Endothelial cell of umbilical vein (primary cell): ENCODE data around the gene PABPC4L. TPM values are rescaled to one million over a fixed set of nuclear protein-coding genes. Genes with fewer than 3 reads are reported as not detected.

Experiments used
- BruUV-seq: library from RNA; stranded (reverse); fragments of 400-500 nt; replicated peaks from 2 replicates; lab custom pipeline; 2021; lab: Mats Ljungman, UMichigan
- CTCF ChIA-PET: fragments of 300-600, 350-600 bp; sonication (Branson Sonifier 250); formaldehyde crosslinking; loops from one replicate; lab custom pipeline; 2021; ENCODE audit warnings: antibody characterized with exemption, inconsistent platforms; lab: Charles Lee
- POLR2A ChIA-PET: fragments of 300-600, 350-600 bp; sonication (Branson Sonifier 250); formaldehyde crosslinking; loops from one replicate; lab custom pipeline; 2021; ENCODE audit warnings: antibody characterized with exemption, inconsistent platforms; lab: Charles Lee
- DNase-seq: peaks from one replicate; pipeline ENCODE4 v3.0.0-alpha.2; 2011; ENCODE audit warnings: low read depth, low spot score
- FAIRE-seq: peaks from 2 replicates; lab custom pipeline; 2011; peaks lifted over from hg19 to GRCh38; lab: Jason Lieb, UNC
- H2AFZ ChIP-seq: 2 replicates; pipeline ENCODE4 v1.6.0; 2012; ENCODE audit warnings: low read depth, low read length, control low read depth, inconsistent platforms
- H3K27ac ChIP-seq: 2 replicates; pipeline ENCODE4 v1.5.1; 2011; ENCODE audit warnings: low read depth, mild to moderate bottlenecking, control low read depth, low read length, moderate library complexity; ENCODE audit not compliant: insufficient read depth
- H3K27me3 ChIP-seq, 2 experiments: 2 replicates each; pipeline versions ENCODE4 v1.6.0 to v1.6.1; 2011; ENCODE audit warnings: low read length in 2 of 2, mixed read lengths in 1 of 2; ENCODE audit not compliant: control insufficient read depth in 2 of 2, insufficient read depth in 2 of 2
- H3K36me3 ChIP-seq, 2 experiments: 2 replicates in 1 of 2; 3 replicates in 1 of 2; pipeline ENCODE4 v1.5.1; 2011; ENCODE audit warnings: low read length in 2 of 2, mild to moderate bottlenecking in 1 of 2, moderate library complexity in 1 of 2; ENCODE audit not compliant: control insufficient read depth in 2 of 2, insufficient read depth in 2 of 2; ENCODE audit errors: extremely low read depth in 1 of 2
- H3K4me1 ChIP-seq: 3 replicates; pipeline ENCODE4 v1.5.1; 2011; ENCODE audit warnings: mild to moderate bottlenecking, low read length; ENCODE audit not compliant: control insufficient read depth, insufficient read depth; ENCODE audit errors: extremely low read depth
- H3K4me2 ChIP-seq: 2 replicates; pipeline ENCODE4 v1.6.1; 2011; ENCODE audit warnings: low read length, control low read depth, mixed read lengths; ENCODE audit not compliant: insufficient read depth
- H3K4me3 ChIP-seq, 3 experiments: fragments of 200-600 bp in 1 of 3; sonication (generic), shearing (Covaris generic) in 1 of 3; replicated peaks in 1 of 3; 2 replicates each; pipeline ENCODE4 v1.5.1; 2011 to 2016; ENCODE audit warnings: control low read depth in 3 of 3, low read length in 3 of 3, mild to moderate bottlenecking in 2 of 3, inconsistent platforms in 1 of 3, low read depth in 1 of 3, moderate library complexity in 1 of 3; ENCODE audit not compliant: insufficient read depth in 1 of 3
- H3K79me2 ChIP-seq: 2 replicates; pipeline ENCODE4 v1.6.0; 2012; ENCODE audit warnings: low read length, inconsistent platforms; ENCODE audit not compliant: control insufficient read depth, insufficient read depth
- H3K9ac ChIP-seq: replicated peaks from 2 replicates; pipeline ENCODE3; 2011; ENCODE audit warnings: low read length, control low read depth; ENCODE audit not compliant: insufficient read depth; ENCODE audit errors: extremely low read depth
- H3K9me1 ChIP-seq: replicated peaks from 3 replicates; pipeline ENCODE4 v1.6.0; 2011; ENCODE audit warnings: mild to moderate bottlenecking, low read length; ENCODE audit not compliant: control insufficient read depth, insufficient read depth; ENCODE audit errors: extremely low read depth
- H3K9me3 ChIP-seq: replicated peaks from 2 replicates; pipeline ENCODE4 v1.5.1; 2012; ENCODE audit warnings: low read length, inconsistent platforms; ENCODE audit not compliant: control insufficient read depth, insufficient read depth
- H4K20me1 ChIP-seq: replicated peaks from 2 replicates; pipeline ENCODE3; 2011; ENCODE audit warnings: mild to moderate bottlenecking, low read length; ENCODE audit not compliant: control insufficient read depth, insufficient read depth; ENCODE audit errors: extremely low read depth
- CTCF ChIP-seq, 2 donors: IDR thresholded peaks; 1 replicate in 1 of 2; 2 replicates in 1 of 2; pipeline ENCODE4 v1.5.1; 2011; ENCODE audit warnings: low read length in 2 of 2, mild to moderate bottlenecking in 2 of 2, moderate library complexity in 2 of 2, control low read depth in 1 of 2, inconsistent platforms in 1 of 2, low read depth in 1 of 2; ENCODE audit not compliant: insufficient read depth in 1 of 2; ENCODE audit errors: extremely low read depth in 1 of 2
- EZH2 ChIP-seq: IDR thresholded peaks from 2 replicates; pipeline ENCODE4 v1.6.1; 2012; ENCODE audit warnings: borderline replicate concordance, low read depth, mild to moderate bottlenecking, moderate library complexity, low read length, inconsistent platforms; ENCODE audit not compliant: severe bottlenecking
- FOS ChIP-seq: IDR thresholded peaks from 2 replicates; pipeline ENCODE4 v1.6.1; 2011; ENCODE audit warnings: mild to moderate bottlenecking, low read length, moderate library complexity, borderline replicate concordance; ENCODE audit not compliant: insufficient read depth
- GATA2 ChIP-seq: IDR thresholded peaks from 2 replicates; pipeline ENCODE4 v1.7.0; 2011; ENCODE audit warnings: low read depth, mild to moderate bottlenecking, moderate library complexity, mixed read lengths, low read length; ENCODE audit not compliant: insufficient read length, insufficient read depth
- JUN ChIP-seq: IDR thresholded peaks from 2 replicates; pipeline ENCODE4 v1.6.1; 2011; ENCODE audit warnings: borderline replicate concordance, low read depth; ENCODE audit not compliant: insufficient read length, insufficient read depth
- MAX ChIP-seq: IDR thresholded peaks from 2 replicates; pipeline ENCODE4 v1.6.1; 2011; ENCODE audit not compliant: insufficient read depth, insufficient read length
- MYC ChIP-seq: IDR thresholded peaks from one replicate; pipeline ENCODE4 v1.6.1; 2011; ENCODE audit warnings: mild to moderate bottlenecking, low read depth, low read length
- POLR2A ChIP-seq: IDR thresholded peaks from 2 replicates; pipeline ENCODE4 v1.6.1; 2012; ENCODE audit warnings: low read depth, mild to moderate bottlenecking, control low read depth, low read length
- POLR2AphosphoS5 ChIP-seq: IDR thresholded peaks from 2 replicates; pipeline ENCODE4 v1.6.1; 2012; ENCODE audit warnings: low read depth, mild to moderate bottlenecking, control low read depth, low read length, moderate library complexity; ENCODE audit not compliant: insufficient read depth
- dilution Hi-C: fragments of 300-500 bp; cut with MboI; formaldehyde crosslinking; loops from one replicate; pipeline ENCODE4 v1.15.0; 2019; ENCODE audit warnings: low sequenced_read_pairs; ENCODE audit not compliant: extremely low pct_ligation_motif_present
- intact Hi-C: fragments of 100-400 bp; cut with micrococcal nuclease; formaldehyde crosslinking; loops from one replicate; pipeline ENCODE4 v1.10.0; 2022
- polyA plus RNA-seq, 4 experiments: library from polyadenylated mRNA; depleted of rRNA in 3 of 4; stranded (reverse) in 3 of 4; unstranded in 1 of 4; fragments of >200 nt; gene quantifications; 2 replicates each; pipeline versions ENCODE4 v1.2.1 to v1.2.3, GENCODE V29; 2011 to 2012; ENCODE audit warnings: missing spikeins in 1 of 4
- total RNA-seq: library from RNA; stranded (reverse); gene quantifications from 2 replicates; pipeline ENCODE4 v1.2.3, GENCODE V29; 2021

The PABPC4L gene
- total and polyA plus RNA-seq, 2 donors (not counting 3 experiments of a cell fraction or from before 2014, with no cell fraction given) = 0.51 to 1.3 TPM

- intact Hi-C loops (no loop called here), dilution Hi-C loops (no loop called here)
- DNase-seq (no peak), FAIRE-seq (no peak)
- BruUV-seq = no TSS peak
- Histone ChIP-seq H3K9me3 (no peaks in the 10 kb centered on the region), H3K4me1 (no peaks in the 10 kb centered on the region), H3K4me3 (no peak overlapping the region), H3K4me2 (no peak overlapping the region), H3K9ac (no peak overlapping the region), H3K27ac (no peak overlapping the region), H3K79me2 (no peaks in the 10 kb centered on the region), H3K9me1 (no peaks in the 10 kb centered on the region), H3K27me3 (no peaks in the 10 kb centered on the region), H2AFZ (no peak overlapping the region), H4K20me1 (no peaks in the 10 kb centered on the region), H3K36me3 (no peaks in the 10 kb centered on the region)
- CTCF ChIA-PET = no interaction called here
- POLR2A ChIA-PET = no interaction called here
- no peak for TF ChIP-seq MYC
- no peak for TF ChIP-seq EZH2
- TF ChIP-seq GATA2 = no peak
- no peak for TF ChIP-seq CTCF (IDR thresholded peaks at IDR 0.05; ENCODE audit: extremely low read depth in 1 of 2, insufficient read depth in 1 of 2, low read depth in 1 of 2, low read length in 2 of 2)
Observed at GRCh38 chr4:134219043-134219442, 17.5 kb upstream of the PABPC4L start.

- no peak overlapping the region for H3K9ac ChIP-seq
- dilution Hi-C loops = no loop called here
- no TSS peak for BruUV-seq
- no peaks in the 10 kb centered on the region for H3K9me1 ChIP-seq
- H4K20me1 ChIP-seq = no peaks in the 10 kb centered on the region
- DNase-seq (no peak), FAIRE-seq (no peak)
- POLR2A ChIA-PET = no interaction called here
- intact Hi-C loops = no loop called here
- CTCF ChIA-PET = no interaction called here
- TF ChIP-seq POLR2A (no peak), GATA2 (no peak), MAX (no peak), MYC (no peak), JUN (no peak), FOS (no peak), CTCF (IDR thresholded peaks at IDR 0.05; ENCODE audit: extremely low read depth in 1 of 2, insufficient read depth in 1 of 2, low read depth in 1 of 2, low read length in 2 of 2) (no peak), POLR2AphosphoS5 (no peak), EZH2 (no peak)
- H3K4me3 ChIP-seq = no peak overlapping the region
- no peaks in the 10 kb centered on the region for H3K27me3 ChIP-seq
- no peak overlapping the region for H3K4me2 ChIP-seq
- no peaks in the 10 kb centered on the region for H3K36me3 ChIP-seq
- H3K9me3 ChIP-seq = no peaks in the 10 kb centered on the region
- no peaks in the 10 kb centered on the region for H3K79me2 ChIP-seq
- no peak overlapping the region for H3K27ac ChIP-seq
- H2AFZ ChIP-seq = no peak overlapping the region
- H3K4me1 ChIP-seq = no peaks in the 10 kb centered on the region
Observed at GRCh38 chr4:134216411-134216810, 14.8 kb upstream of the PABPC4L start.
